Measurements from ENCODE around the gene NOP58. TPM values are rescaled to one million over a fixed set of nuclear protein-coding genes. Genes with fewer than 3 reads are reported as not detected.

The NOP58 gene
- total RNA-seq, 1 donor from 2014 or later: 221 TPM

DNA sequence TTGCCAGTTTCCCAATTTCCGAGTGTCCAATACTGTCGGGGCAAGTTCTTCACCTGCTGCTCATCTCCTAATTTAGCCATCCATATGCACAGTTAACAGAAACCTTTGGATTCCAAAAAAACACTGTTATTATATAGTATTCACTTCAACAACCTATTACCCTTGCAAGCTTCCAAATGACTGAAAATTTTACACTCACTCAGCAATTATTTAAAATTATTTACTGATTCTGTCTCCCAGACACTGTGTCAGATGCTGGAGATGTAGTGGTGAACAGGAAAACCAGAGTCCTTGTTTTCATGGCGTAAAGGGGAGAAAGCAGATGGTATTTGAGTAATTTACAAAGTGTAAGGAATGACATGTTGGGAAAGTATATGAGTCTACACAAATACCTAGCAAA is 56.9 kb downstream of the NOP58 start:
- H3K36me3 Mint-ChIP-seq (ENCODE audit: low read depth): peaks cover 3% of the 10 kb centered on the region
- no peak overlapping the region for H3K27ac Mint-ChIP-seq
- no peaks in the 10 kb centered on the region for H3K4me1 Mint-ChIP-seq
- no peak for DNase-seq
- H3K4me3 Mint-ChIP-seq: no peak overlapping the region
- intact Hi-C loops (cut with micrococcal nuclease): no loop called here
- no peaks in the 10 kb centered on the region for H3K27me3 Mint-ChIP-seq
- H3K9me3 Mint-ChIP-seq: no peaks in the 10 kb centered on the region

GRCh38 chr2:202327858-202328257 is 62.3 kb downstream of the NOP58 start:
- Mint-ChIP-seq H3K4me3 (no peak overlapping the region), H3K4me1 (no peaks in the 10 kb centered on the region), H3K27ac (no peak overlapping the region), H3K27me3 (no peaks in the 10 kb centered on the region), H3K36me3 (ENCODE audit: low read depth) (peaks cover 3% of the 10 kb centered on the region), H3K9me3 (no peaks in the 10 kb centered on the region)
- DNase-seq: no peak
- intact Hi-C loops (cut with micrococcal nuclease): no loop called here

- no peaks in the 10 kb centered on the region for H3K9me3 Mint-ChIP-seq
- DNase-seq: no peak
- no peak overlapping the region for H3K27ac Mint-ChIP-seq
- intact Hi-C loops (cut with micrococcal nuclease): no loop called here
- H3K4me3 Mint-ChIP-seq: no peak overlapping the region
- no peaks in the 10 kb centered on the region for H3K4me1 Mint-ChIP-seq
- H3K27me3 Mint-ChIP-seq: no peaks in the 10 kb centered on the region
- H3K36me3 Mint-ChIP-seq (ENCODE audit: low read depth): no peaks in the 10 kb centered on the region
These were observed 70.4 kb downstream of the NOP58 start for GRCh38 chr2:202335791-202336467.

DNA sequence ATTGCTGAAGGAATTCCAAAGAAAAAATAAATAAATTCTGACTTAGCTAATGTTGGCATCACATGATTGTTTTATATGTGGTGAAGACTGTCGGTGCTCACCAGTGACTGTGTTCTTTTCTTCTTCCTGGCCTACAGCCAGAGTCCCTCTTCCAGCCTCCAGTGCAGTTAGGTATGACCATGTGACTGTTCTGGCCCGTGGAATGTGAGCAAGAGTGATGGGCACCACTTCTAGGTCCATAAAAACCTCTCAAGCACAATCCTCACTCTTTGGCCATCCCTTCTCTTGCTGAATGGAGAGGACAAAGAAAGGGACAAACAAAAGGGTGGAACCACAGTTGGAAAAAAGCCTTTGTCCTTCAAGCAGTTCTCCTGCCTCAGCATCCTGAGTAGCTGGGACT is 71.6 kb downstream of the NOP58 start:
- Mint-ChIP-seq H3K4me1 (no peaks in the 10 kb centered on the region), H3K9me3 (no peaks in the 10 kb centered on the region), H3K27me3 (no peaks in the 10 kb centered on the region), H3K36me3 (ENCODE audit: low read depth) (no peaks in the 10 kb centered on the region), H3K27ac (no peak overlapping the region), H3K4me3 (no peak overlapping the region)
- DNase-seq: no peak
- intact Hi-C loops (cut with micrococcal nuclease): no loop called here

DNA sequence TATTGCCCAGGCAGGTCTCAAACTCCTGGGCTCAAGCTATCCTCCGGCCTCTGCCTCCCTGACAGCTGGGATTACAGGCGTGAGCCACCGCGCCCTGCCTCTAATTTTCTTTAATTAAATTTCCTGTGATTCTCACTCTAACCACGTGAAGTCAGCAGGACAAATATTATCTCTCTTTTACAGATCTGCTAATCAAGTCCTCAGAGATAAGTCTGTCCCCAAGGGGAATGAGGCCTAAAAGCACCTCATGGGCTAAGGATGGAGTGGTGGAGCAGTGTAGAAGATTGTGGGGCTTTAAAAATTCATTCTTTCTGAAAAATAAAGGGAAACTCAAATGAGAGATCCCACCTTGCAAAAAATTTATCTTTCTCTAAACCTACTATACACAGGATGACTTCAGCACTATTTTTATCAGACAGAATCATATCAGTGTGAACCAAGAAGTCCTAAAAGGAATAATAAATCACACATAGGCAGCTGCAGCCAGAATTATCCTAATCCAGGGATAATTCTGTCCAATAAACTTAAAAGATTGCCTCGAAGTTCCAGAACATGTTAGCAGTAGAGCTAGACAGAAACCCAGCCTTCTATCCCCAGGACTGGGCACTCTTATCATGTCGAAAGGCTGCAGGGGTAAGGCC is 72.3 kb downstream of the NOP58 start:
- Mint-ChIP-seq H3K4me1 (no peaks in the 10 kb centered on the region), H3K36me3 (ENCODE audit: low read depth) (no peaks in the 10 kb centered on the region), H3K27me3 (no peaks in the 10 kb centered on the region), H3K27ac (no peak overlapping the region), H3K4me3 (no peak overlapping the region), H3K9me3 (no peaks in the 10 kb centered on the region)
- intact Hi-C loops (cut with micrococcal nuclease): no loop called here
- DNase-seq: no peak

DNA sequence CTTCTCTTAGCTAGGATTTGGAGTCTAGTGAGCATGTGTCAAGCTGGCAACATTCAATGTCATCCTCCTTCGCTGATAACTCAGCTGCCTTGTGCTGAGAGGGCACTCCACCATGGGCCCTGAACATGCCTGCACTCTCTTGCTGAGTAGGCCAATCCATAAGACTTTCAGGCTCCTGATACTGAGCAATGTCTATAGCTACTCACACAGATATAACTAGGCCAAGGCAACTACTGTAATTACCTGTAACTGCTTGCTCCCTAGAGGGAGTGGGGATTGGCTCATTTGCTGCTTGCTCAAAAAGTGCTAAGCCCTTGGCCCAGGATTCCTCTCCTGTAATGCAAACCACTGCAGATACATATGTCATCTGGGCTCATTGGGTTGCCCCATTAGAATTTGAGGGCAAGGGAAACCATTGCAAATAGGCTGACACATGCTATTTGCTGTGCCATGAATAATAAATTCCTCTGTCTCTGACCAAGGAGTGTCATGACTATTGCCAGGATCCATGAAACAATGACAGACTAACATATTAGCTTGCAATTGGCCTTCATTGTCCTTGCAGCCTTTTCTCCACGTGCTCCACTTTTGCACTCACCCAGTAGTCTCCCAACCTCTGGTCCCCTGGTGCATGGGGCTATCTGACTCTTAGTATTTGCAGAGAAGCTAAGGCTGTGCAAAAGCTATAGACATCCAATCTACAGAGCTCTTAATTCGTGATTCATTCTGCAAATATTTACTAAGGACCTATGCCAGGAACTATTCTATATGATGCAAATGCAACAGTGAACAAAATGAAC is 73.7 kb downstream of the NOP58 start:
- no peaks in the 10 kb centered on the region for H3K9me3 Mint-ChIP-seq
- no peaks in the 10 kb centered on the region for H3K4me1 Mint-ChIP-seq
- H3K27ac Mint-ChIP-seq: no peak overlapping the region
- H3K27me3 Mint-ChIP-seq: no peaks in the 10 kb centered on the region
- no peak overlapping the region for H3K4me3 Mint-ChIP-seq
- no peak for DNase-seq
- H3K36me3 Mint-ChIP-seq (ENCODE audit: low read depth): no peaks in the 10 kb centered on the region
- intact Hi-C loops (cut with micrococcal nuclease): no loop called here

- H3K27me3 Mint-ChIP-seq: no peaks in the 10 kb centered on the region
- no peaks in the 10 kb centered on the region for H3K36me3 Mint-ChIP-seq (ENCODE audit: low read depth)
- H3K4me1 Mint-ChIP-seq: no peaks in the 10 kb centered on the region
- no peaks in the 10 kb centered on the region for H3K9me3 Mint-ChIP-seq
- H3K27ac Mint-ChIP-seq: no peak overlapping the region
- no peak overlapping the region for H3K4me3 Mint-ChIP-seq
- intact Hi-C loops (cut with micrococcal nuclease): no loop called here
- DNase-seq: no peak
These were observed 78.6 kb downstream of the NOP58 start for GRCh38 chr2:202344178-202344577.

DNA sequence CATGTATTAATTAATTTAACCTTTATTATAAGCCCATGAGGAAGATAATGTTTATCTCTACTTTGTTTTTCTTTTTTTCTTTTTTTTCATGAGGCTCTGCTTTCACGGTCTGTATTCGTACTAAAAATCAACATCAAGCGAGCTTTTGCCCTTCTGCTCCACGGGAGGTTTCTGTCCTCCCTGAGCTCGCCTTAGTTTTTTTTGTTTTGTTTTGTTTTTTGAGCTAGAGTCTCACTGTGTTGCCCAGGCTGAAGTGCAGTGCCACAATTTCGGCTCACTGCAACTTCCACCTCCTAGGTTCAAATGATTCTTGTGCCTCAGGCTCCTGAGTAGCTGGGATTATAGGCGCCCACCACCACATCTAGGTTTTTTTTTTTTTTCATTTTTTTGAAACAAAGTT is 80.6 kb downstream of the NOP58 start:
- H3K36me3 Mint-ChIP-seq (ENCODE audit: low read depth): no peaks in the 10 kb centered on the region
- H3K4me3 Mint-ChIP-seq: no peak overlapping the region
- intact Hi-C loops (cut with micrococcal nuclease): no loop called here
- H3K27me3 Mint-ChIP-seq: peaks cover under 1% of the 10 kb centered on the region
- no peak overlapping the region for H3K27ac Mint-ChIP-seq
- H3K4me1 Mint-ChIP-seq: no peaks in the 10 kb centered on the region
- H3K9me3 Mint-ChIP-seq: no peaks in the 10 kb centered on the region
- no peak for DNase-seq

Other genes starting within 250 kb of the NOP58 start
- gene FZD7, start 231.9 kb upstream of the NOP58 start, total RNA-seq: 1.3 TPM in 2 replicates
- not detected in 2 replicates for gene KIAA2012, start 192.5 kb upstream of the NOP58 start, total RNA-seq
- 121 and 127 TPM in 2 replicates for gene SUMO1, start 27.2 kb upstream of the NOP58 start, total RNA-seq
- 5.4 and 6.3 TPM in 2 replicates for gene BMPR2, start 110.6 kb downstream of the NOP58 start, total RNA-seq